GM23338 (cell line): ENCODE measurements around the gene PRRG1. TPM values are rescaled to one million over a fixed set of nuclear protein-coding genes. Genes with fewer than 3 reads are reported as not detected.

Experiments
- ATAC-seq: fragments of 200-7000 bp; cut with Tn5 transposase; 3 replicates; pipeline ENCODE4 v1.9.1; 2020
- DNase-seq: peaks from one replicate; pipeline ENCODE4 v3.0.0-alpha.2; 2015; ENCODE audit warnings: low spot score
- H2AFZ ChIP-seq: fragments of 200-600 bp; sonication (generic); 2 replicates; pipeline ENCODE4 v1.8.0; 2016; ENCODE audit warnings: antibody characterized with exemption, mild to moderate bottlenecking, moderate library complexity
- H3F3A ChIP-seq: fragments of 200-600 bp; sonication (generic); replicated peaks from 2 replicates; pipeline ENCODE4 v1.8.0; 2017; ENCODE audit warnings: antibody characterized with exemption, mixed run types, low read depth
- H3K27ac ChIP-seq: fragments of 200-600 bp; sonication (generic); 2 replicates; pipeline ENCODE4 v1.6.1; 2016; ENCODE audit warnings: low read depth
- H3K27me3 ChIP-seq: fragments of 200-600 bp; sonication (generic); 2 replicates; pipeline ENCODE4 v1.8.0; 2016; ENCODE audit warnings: mild to moderate bottlenecking, mixed run types, moderate library complexity; ENCODE audit not compliant: insufficient read depth
- H3K36me3 ChIP-seq: fragments of 200-600 bp; sonication (generic); 2 replicates; pipeline ENCODE4 v1.8.0; 2016; ENCODE audit warnings: mild to moderate bottlenecking; ENCODE audit not compliant: insufficient read depth
- H3K4me1 ChIP-seq: fragments of 200-600 bp; sonication (generic); 2 replicates; pipeline ENCODE4 v1.8.0; 2016; ENCODE audit warnings: mild to moderate bottlenecking, moderate library complexity; ENCODE audit not compliant: insufficient read depth
- H3K4me2 ChIP-seq: fragments of 200-600 bp; sonication (generic); 2 replicates; pipeline ENCODE4 v1.7.1; 2017; ENCODE audit warnings: mixed run types
- H3K4me3 ChIP-seq: fragments of 200-600 bp; sonication (generic); 2 replicates; pipeline ENCODE4 v1.6.1; 2016; ENCODE audit warnings: mixed run types
- H3K79me2 ChIP-seq: fragments of 200-600 bp; sonication (generic); replicated peaks from 2 replicates; pipeline ENCODE4 v1.8.0; 2017; ENCODE audit warnings: mild to moderate bottlenecking; ENCODE audit not compliant: insufficient read depth
- H3K9me2 ChIP-seq: fragments of 200-600 bp; sonication (generic); 2 replicates; pipeline ENCODE4 v1.8.0; 2017; ENCODE audit not compliant: insufficient read depth
- H4K20me1 ChIP-seq: fragments of 200-600 bp; sonication (generic); replicated peaks from 2 replicates; pipeline ENCODE4 v1.8.0; 2017; ENCODE audit warnings: mild to moderate bottlenecking; ENCODE audit not compliant: insufficient read depth
- H3K27ac Mint-ChIP-seq: 2 replicates; pipeline ENCODE4 v1.8.0; 2020; ENCODE audit warnings: inconsistent platforms, mild to moderate bottlenecking, moderate library complexity, mixed read lengths
- H3K27me3 Mint-ChIP-seq: 3 replicates; pipeline ENCODE4 v1.8.0; 2022; ENCODE audit warnings: low read depth, mild to moderate bottlenecking, moderate library complexity, mixed read lengths, inconsistent platforms; ENCODE audit not compliant: insufficient read depth, poor library complexity
- H3K36me3 Mint-ChIP-seq: 3 replicates; pipeline ENCODE4 v1.8.0; 2021; ENCODE audit warnings: low read depth, mild to moderate bottlenecking, inconsistent platforms, moderate library complexity, mixed read lengths
- H3K4me1 Mint-ChIP-seq: 3 replicates; pipeline ENCODE4 v1.8.0; 2020; ENCODE audit warnings: mild to moderate bottlenecking, inconsistent platforms, mixed read lengths
- H3K4me3 Mint-ChIP-seq: 3 replicates; pipeline ENCODE4 v1.8.0; 2021; ENCODE audit warnings: moderate library complexity, mild to moderate bottlenecking, inconsistent platforms, mixed read lengths
- H3K9me3 Mint-ChIP-seq: 3 replicates; pipeline ENCODE4 v1.8.0; 2020; ENCODE audit warnings: moderate library complexity, mild to moderate bottlenecking, inconsistent platforms, mixed read lengths
- CREB1 ChIP-seq: fragments of 250-450 bp; sonication (Bioruptor Pico); IDR thresholded peaks from 2 replicates; pipeline ENCODE4 v1.5.0; 2020; ENCODE audit warnings: low read depth, mild to moderate bottlenecking, moderate library complexity
- ETS1 ChIP-seq: IDR thresholded peaks from 2 replicates; pipeline ENCODE4 v1.6.1; 2016; ENCODE audit warnings: antibody characterized with exemption
- EZH2 ChIP-seq: fragments of 200-600 bp; sonication (generic); IDR thresholded peaks from one replicate; pipeline ENCODE4 v1.8.0; 2017; ENCODE audit warnings: antibody characterized with exemption, mild to moderate bottlenecking, low read depth; ENCODE audit not compliant: unreplicated experiment
- JUNB ChIP-seq: IDR thresholded peaks from one replicate; pipeline ENCODE4 v1.6.1; 2016; ENCODE audit warnings: antibody characterized with exemption; ENCODE audit not compliant: unreplicated experiment
- NANOG ChIP-seq: IDR thresholded peaks from 2 replicates; pipeline ENCODE4 v1.6.1; 2016; ENCODE audit warnings: antibody characterized with exemption, borderline replicate concordance
- POLR2AphosphoS5 ChIP-seq: IDR thresholded peaks from 2 replicates; pipeline ENCODE4 v1.6.1; 2016; ENCODE audit warnings: antibody characterized with exemption, low read depth
- ZNF114 ChIP-seq: fragments of 250-450 bp; sonication (Bioruptor Pico); IDR thresholded peaks from 2 replicates; pipeline ENCODE4 v1.5.0; 2020; ENCODE audit warnings: mild to moderate bottlenecking, moderate library complexity
- ZNF462 ChIP-seq: fragments of 250-450 bp; sonication (Bioruptor Pico); IDR thresholded peaks from 2 replicates; pipeline ENCODE4 v1.5.0; 2020; ENCODE audit warnings: mild to moderate bottlenecking, moderate library complexity
- polyA plus RNA-seq: library from polyadenylated mRNA; unstranded; fragments of >200 nt; fragmentation: Nextera tagmentation; extraction: Ambion mirVana; gene quantifications from 2 replicates; pipeline ENCODE4 v1.2.1, GENCODE V29; 2016
- total RNA-seq: library from RNA; depleted of rRNA; stranded (reverse); fragments of >200 nt; shearing (Covaris generic); gene quantifications from 2 replicates; pipeline ENCODE4 v1.2.3, GENCODE V29; 2014
- TF ChIP-seq, protein P1 (sequence below), 2 experiments: fragments of 200-600 bp in 1 of 2; sonication (generic) in 1 of 2; conservative IDR thresholded peaks; 2 replicates each; pipeline versions ENCODE4 v1.5.1 to v1.6.1; 2016 to 2017; ENCODE audit warnings: antibody characterized with exemption in 2 of 2, low read depth in 2 of 2, mild to moderate bottlenecking in 2 of 2, moderate library complexity in 1 of 2

PRRG1 gene
- total and polyA plus RNA-seq, 2 experiments from 2014 or later: 3.8 to 10.8 TPM

DNA sequence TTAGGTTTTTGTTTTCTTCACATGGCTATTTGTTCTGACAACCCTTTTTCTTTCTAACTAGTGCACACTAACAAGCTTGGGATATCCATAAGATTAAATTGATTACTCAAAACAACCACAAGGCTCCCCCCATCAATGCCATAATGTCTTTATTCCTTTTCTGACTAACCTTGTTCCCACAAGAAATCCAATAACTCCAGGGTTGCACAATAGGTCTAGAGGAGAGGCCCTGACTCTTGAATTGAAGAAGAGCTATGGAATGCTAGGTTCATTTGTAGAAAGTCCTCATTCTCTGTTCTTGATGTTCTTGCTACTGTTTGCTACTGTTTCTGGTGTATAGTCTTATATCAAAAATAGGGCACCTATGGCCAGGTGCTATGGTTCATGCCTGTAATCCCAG lies 71.0 kb downstream of the PRRG1 start:
- no peaks in the 10 kb centered on the region for H3K36me3 ChIP-seq
- Mint-ChIP-seq H3K4me1 (no peaks in the 10 kb centered on the region), H3K4me3 (no peak overlapping the region), H3K9me3 (no peaks in the 10 kb centered on the region), H3K27ac (no peak overlapping the region), H3K36me3 (no peaks in the 10 kb centered on the region), H3K27me3 (no peaks in the 10 kb centered on the region)
- no peak overlapping the region for H3K4me2 ChIP-seq
- no peaks in the 10 kb centered on the region for H3K9me2 ChIP-seq
- no peak overlapping the region for H3K27ac ChIP-seq
- H2AFZ ChIP-seq: no peak overlapping the region
- H3K4me1 ChIP-seq: no peaks in the 10 kb centered on the region; the same call in 1 of the 2 replicates
- H3K4me3 ChIP-seq: no peak overlapping the region
- H4K20me1 ChIP-seq: no peaks in the 10 kb centered on the region
- no peaks in the 10 kb centered on the region for H3F3A ChIP-seq
- no peaks in the 10 kb centered on the region for H3K79me2 ChIP-seq
- ATAC-seq: no peak
- DNase-seq: no peak
- TF ChIP-seq JUNB (no peak), CREB1 (CRISPR knock-in tag) (no peak), EZH2 (no peak), ZNF114 (CRISPR knock-in tag) (no peak), ETS1 (no peak), POLR2AphosphoS5 (no peak), ZNF462 (CRISPR knock-in tag) (no peak), NANOG (no peak)
- TF ChIP-seq, protein P1, sequence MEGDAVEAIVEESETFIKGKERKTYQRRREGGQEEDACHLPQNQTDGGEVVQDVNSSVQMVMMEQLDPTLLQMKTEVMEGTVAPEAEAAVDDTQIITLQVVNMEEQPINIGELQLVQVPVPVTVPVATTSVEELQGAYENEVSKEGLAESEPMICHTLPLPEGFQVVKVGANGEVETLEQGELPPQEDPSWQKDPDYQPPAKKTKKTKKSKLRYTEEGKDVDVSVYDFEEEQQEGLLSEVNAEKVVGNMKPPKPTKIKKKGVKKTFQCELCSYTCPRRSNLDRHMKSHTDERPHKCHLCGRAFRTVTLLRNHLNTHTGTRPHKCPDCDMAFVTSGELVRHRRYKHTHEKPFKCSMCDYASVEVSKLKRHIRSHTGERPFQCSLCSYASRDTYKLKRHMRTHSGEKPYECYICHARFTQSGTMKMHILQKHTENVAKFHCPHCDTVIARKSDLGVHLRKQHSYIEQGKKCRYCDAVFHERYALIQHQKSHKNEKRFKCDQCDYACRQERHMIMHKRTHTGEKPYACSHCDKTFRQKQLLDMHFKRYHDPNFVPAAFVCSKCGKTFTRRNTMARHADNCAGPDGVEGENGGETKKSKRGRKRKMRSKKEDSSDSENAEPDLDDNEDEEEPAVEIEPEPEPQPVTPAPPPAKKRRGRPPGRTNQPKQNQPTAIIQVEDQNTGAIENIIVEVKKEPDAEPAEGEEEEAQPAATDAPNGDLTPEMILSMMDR (conservative IDR thresholded peaks at IDR 0.05; ENCODE audit: low read depth in 2 of 2): no peak
- no peaks in the 10 kb centered on the region for H3K27me3 ChIP-seq
